HG03378 (cell line): ENCODE results near the gene CCL25.

Experiments
- ATAC-seq: cut with Tn5 transposase; IDR thresholded peaks from one replicate; pipeline ENCODE4 v1.9.1; 2021; ENCODE audit warnings: mild to moderate bottlenecking, moderate library complexity; ENCODE audit not compliant: unreplicated experiment

CCL25 gene

DNA sequence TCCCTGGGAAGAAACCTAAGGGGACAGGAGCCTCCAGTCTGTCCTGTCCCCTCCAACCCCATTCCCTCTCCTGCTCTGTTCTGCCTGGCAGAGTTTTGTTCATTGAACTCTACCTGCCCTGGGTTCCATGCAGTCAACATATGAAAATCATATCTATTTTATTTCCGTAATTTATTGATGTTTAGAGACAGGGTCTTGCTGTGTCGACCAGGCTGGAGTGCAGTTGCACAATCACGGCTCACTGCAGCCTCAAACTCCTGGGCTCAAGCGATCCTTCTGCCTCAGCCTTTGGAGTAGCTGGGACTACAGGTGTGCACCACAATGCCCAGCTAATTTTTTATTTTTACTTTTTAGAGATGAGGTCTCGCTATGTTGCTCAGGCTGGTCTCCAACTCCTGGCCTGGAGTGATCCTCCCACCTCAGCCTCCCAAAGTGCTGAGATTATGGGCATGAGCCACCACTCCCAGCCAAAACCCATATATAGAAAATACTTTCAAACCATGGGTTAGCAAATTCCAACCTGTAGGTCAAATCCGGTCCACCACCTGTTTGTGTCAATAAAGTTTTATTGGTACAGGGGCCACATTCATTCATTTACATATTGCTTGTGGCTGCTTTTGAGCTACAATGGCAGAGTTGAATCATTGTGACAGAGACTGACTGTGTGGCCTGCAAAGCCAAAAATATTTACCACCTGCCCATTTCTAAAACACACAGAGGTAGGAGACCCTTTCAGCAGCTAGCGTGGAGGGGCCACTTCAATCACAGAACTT is 57.5 kb downstream of the CCL25 start:
- ATAC-seq = no peak

DNA sequence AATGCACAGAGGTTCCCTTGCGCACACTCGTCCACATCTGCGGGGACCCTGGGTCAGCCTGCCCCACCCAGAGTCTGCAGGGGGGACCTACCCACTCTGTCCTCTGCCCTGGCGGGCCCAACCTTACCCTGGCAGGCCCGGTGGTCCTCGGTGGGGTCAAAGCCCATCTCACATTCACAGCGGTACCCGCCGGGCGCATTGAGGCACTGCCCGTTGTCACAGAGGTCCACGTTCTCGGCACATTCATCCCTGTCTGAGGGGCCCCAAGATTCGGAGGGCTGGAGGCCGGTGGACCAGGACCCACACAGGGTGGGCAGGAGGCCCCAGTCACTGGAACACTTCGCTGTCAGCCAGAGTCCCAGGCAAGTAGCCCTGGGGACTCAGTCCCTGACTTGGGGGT is 58.4 kb downstream of the CCL25 start:
- ATAC-seq = no peak

DNA sequence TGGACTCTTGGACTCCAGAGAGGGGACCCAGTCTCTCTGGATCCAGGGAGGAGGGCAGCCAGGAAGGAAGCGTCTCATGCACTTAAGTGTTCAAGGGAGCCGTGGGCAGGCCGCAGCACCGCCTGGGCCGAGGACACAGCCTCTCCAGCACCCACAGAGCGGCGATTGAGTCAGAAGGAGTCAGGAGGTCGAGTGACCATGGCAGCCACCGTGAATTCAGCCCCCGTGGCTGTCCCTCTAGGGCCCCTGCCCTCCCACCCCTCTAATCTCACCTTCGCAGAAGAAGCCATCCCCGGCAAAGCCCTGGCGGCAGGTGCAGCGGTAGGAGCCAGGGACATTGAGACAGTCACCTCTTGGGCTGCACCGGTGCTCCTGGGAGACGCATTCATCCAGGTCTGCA is 58.8 kb downstream of the CCL25 start:
- ATAC-seq = no peak
